GM23338 (cell line): ENCODE data around the gene SLC12A7.

Source experiments
- CREB1 ChIP-seq: fragments of 250-450 bp; sonication (Bioruptor Pico); IDR thresholded peaks from 2 replicates; pipeline ENCODE4 v1.5.0; 2020; ENCODE audit warnings: low read depth, mild to moderate bottlenecking, moderate library complexity
- EZH2 ChIP-seq: fragments of 200-600 bp; sonication (generic); IDR thresholded peaks from one replicate; pipeline ENCODE4 v1.8.0; 2017; ENCODE audit warnings: antibody characterized with exemption, mild to moderate bottlenecking, low read depth; ENCODE audit not compliant: unreplicated experiment
- EZH2phosphoT487 ChIP-seq: fragments of 200-600 bp; sonication (generic); IDR thresholded peaks from one replicate; pipeline ENCODE4 v1.8.1; 2018; ENCODE audit warnings: antibody characterized with exemption; ENCODE audit not compliant: unreplicated experiment
- JUNB ChIP-seq: IDR thresholded peaks from one replicate; pipeline ENCODE4 v1.6.1; 2016; ENCODE audit warnings: antibody characterized with exemption; ENCODE audit not compliant: unreplicated experiment
- NANOG ChIP-seq: IDR thresholded peaks from 2 replicates; pipeline ENCODE4 v1.6.1; 2016; ENCODE audit warnings: antibody characterized with exemption, borderline replicate concordance
- POLR2AphosphoS5 ChIP-seq: IDR thresholded peaks from 2 replicates; pipeline ENCODE4 v1.6.1; 2016; ENCODE audit warnings: antibody characterized with exemption, low read depth
- STAT1 ChIP-seq: IDR thresholded peaks from one replicate; pipeline ENCODE4 v1.6.1; 2016; ENCODE audit warnings: antibody characterized with exemption; ENCODE audit not compliant: unreplicated experiment
- ZNF331 ChIP-seq: fragments of 250-450 bp; sonication (Bioruptor Pico); IDR thresholded peaks from 2 replicates; pipeline ENCODE4 v1.5.0; 2020; ENCODE audit warnings: low read depth, mild to moderate bottlenecking, moderate library complexity
- TF ChIP-seq, protein P1 (sequence below), 2 experiments: fragments of 200-600 bp in 1 of 2; sonication (generic) in 1 of 2; conservative IDR thresholded peaks; 2 replicates each; pipeline versions ENCODE4 v1.5.1 to v1.6.1; 2016 to 2017; ENCODE audit warnings: antibody characterized with exemption in 2 of 2, low read depth in 2 of 2, mild to moderate bottlenecking in 2 of 2, moderate library complexity in 1 of 2
- TF ChIP-seq, protein P2 (sequence below): IDR thresholded peaks from one replicate; pipeline ENCODE4 v1.6.1; 2018; ENCODE audit warnings: antibody characterized with exemption; ENCODE audit not compliant: unreplicated experiment
- TF ChIP-seq, protein P3 (sequence below): IDR thresholded peaks from 2 replicates; pipeline ENCODE4 v1.6.1; 2016; ENCODE audit warnings: antibody characterized with exemption
- TF ChIP-seq, protein P4 (sequence below): fragments of 250-450 bp; sonication (Bioruptor Pico); IDR thresholded peaks from 2 replicates; pipeline ENCODE4 v1.5.0; 2020; ENCODE audit warnings: mild to moderate bottlenecking, moderate library complexity

DNA sequence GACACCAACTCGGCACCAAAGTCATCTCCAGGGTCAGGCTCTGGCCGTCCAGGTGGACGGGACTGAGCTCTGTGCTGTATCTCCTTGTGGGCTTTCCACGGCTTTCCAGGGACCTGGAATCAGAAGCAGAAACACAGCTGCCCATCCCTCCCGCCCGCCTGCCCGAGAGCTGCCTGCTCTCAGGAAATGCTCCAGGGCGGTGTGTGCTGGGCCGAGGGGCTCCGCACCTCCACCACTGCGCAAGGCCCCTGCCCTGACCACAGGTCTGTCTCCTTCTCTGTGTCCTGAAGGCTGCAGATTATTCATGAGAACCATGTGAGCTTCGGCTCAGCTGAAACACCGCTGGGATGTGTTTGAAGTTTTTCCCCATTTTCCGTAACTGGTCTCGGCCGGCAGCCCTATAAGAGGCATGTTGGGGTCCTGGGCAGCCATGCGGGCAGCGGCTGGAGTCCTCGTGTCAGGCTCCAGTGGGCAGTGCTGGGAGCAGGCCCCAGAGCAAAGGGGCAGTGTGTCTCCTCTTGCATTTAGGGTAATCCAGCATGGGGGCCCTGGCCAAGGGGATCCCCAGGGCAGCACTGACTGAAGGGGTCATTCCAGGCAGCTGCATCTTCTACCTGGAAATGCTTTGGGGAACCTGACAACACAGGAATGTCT is 80.4 kb downstream of the SLC12A7 start:
- TF ChIP-seq, protein P1, sequence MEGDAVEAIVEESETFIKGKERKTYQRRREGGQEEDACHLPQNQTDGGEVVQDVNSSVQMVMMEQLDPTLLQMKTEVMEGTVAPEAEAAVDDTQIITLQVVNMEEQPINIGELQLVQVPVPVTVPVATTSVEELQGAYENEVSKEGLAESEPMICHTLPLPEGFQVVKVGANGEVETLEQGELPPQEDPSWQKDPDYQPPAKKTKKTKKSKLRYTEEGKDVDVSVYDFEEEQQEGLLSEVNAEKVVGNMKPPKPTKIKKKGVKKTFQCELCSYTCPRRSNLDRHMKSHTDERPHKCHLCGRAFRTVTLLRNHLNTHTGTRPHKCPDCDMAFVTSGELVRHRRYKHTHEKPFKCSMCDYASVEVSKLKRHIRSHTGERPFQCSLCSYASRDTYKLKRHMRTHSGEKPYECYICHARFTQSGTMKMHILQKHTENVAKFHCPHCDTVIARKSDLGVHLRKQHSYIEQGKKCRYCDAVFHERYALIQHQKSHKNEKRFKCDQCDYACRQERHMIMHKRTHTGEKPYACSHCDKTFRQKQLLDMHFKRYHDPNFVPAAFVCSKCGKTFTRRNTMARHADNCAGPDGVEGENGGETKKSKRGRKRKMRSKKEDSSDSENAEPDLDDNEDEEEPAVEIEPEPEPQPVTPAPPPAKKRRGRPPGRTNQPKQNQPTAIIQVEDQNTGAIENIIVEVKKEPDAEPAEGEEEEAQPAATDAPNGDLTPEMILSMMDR (conservative IDR thresholded peaks at IDR 0.05; ENCODE audit: low read depth in 2 of 2), result no peak
- TF ChIP-seq EZH2 (no peak), NANOG (no peak), EZH2phosphoT487 (no peak), POLR2AphosphoS5 (no peak), CREB1 (CRISPR knock-in tag) (no peak), ZNF331 (CRISPR knock-in tag) (no peak), STAT1 (no peak), JUNB (no peak)
- TF ChIP-seq, protein P2, sequence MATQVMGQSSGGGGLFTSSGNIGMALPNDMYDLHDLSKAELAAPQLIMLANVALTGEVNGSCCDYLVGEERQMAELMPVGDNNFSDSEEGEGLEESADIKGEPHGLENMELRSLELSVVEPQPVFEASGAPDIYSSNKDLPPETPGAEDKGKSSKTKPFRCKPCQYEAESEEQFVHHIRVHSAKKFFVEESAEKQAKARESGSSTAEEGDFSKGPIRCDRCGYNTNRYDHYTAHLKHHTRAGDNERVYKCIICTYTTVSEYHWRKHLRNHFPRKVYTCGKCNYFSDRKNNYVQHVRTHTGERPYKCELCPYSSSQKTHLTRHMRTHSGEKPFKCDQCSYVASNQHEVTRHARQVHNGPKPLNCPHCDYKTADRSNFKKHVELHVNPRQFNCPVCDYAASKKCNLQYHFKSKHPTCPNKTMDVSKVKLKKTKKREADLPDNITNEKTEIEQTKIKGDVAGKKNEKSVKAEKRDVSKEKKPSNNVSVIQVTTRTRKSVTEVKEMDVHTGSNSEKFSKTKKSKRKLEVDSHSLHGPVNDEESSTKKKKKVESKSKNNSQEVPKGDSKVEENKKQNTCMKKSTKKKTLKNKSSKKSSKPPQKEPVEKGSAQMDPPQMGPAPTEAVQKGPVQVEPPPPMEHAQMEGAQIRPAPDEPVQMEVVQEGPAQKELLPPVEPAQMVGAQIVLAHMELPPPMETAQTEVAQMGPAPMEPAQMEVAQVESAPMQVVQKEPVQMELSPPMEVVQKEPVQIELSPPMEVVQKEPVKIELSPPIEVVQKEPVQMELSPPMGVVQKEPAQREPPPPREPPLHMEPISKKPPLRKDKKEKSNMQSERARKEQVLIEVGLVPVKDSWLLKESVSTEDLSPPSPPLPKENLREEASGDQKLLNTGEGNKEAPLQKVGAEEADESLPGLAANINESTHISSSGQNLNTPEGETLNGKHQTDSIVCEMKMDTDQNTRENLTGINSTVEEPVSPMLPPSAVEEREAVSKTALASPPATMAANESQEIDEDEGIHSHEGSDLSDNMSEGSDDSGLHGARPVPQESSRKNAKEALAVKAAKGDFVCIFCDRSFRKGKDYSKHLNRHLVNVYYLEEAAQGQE, result no peak
- TF ChIP-seq, protein P3, sequence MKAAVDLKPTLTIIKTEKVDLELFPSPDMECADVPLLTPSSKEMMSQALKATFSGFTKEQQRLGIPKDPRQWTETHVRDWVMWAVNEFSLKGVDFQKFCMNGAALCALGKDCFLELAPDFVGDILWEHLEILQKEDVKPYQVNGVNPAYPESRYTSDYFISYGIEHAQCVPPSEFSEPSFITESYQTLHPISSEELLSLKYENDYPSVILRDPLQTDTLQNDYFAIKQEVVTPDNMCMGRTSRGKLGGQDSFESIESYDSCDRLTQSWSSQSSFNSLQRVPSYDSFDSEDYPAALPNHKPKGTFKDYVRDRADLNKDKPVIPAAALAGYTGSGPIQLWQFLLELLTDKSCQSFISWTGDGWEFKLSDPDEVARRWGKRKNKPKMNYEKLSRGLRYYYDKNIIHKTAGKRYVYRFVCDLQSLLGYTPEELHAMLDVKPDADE, result no peak
- TF ChIP-seq, protein P4, sequence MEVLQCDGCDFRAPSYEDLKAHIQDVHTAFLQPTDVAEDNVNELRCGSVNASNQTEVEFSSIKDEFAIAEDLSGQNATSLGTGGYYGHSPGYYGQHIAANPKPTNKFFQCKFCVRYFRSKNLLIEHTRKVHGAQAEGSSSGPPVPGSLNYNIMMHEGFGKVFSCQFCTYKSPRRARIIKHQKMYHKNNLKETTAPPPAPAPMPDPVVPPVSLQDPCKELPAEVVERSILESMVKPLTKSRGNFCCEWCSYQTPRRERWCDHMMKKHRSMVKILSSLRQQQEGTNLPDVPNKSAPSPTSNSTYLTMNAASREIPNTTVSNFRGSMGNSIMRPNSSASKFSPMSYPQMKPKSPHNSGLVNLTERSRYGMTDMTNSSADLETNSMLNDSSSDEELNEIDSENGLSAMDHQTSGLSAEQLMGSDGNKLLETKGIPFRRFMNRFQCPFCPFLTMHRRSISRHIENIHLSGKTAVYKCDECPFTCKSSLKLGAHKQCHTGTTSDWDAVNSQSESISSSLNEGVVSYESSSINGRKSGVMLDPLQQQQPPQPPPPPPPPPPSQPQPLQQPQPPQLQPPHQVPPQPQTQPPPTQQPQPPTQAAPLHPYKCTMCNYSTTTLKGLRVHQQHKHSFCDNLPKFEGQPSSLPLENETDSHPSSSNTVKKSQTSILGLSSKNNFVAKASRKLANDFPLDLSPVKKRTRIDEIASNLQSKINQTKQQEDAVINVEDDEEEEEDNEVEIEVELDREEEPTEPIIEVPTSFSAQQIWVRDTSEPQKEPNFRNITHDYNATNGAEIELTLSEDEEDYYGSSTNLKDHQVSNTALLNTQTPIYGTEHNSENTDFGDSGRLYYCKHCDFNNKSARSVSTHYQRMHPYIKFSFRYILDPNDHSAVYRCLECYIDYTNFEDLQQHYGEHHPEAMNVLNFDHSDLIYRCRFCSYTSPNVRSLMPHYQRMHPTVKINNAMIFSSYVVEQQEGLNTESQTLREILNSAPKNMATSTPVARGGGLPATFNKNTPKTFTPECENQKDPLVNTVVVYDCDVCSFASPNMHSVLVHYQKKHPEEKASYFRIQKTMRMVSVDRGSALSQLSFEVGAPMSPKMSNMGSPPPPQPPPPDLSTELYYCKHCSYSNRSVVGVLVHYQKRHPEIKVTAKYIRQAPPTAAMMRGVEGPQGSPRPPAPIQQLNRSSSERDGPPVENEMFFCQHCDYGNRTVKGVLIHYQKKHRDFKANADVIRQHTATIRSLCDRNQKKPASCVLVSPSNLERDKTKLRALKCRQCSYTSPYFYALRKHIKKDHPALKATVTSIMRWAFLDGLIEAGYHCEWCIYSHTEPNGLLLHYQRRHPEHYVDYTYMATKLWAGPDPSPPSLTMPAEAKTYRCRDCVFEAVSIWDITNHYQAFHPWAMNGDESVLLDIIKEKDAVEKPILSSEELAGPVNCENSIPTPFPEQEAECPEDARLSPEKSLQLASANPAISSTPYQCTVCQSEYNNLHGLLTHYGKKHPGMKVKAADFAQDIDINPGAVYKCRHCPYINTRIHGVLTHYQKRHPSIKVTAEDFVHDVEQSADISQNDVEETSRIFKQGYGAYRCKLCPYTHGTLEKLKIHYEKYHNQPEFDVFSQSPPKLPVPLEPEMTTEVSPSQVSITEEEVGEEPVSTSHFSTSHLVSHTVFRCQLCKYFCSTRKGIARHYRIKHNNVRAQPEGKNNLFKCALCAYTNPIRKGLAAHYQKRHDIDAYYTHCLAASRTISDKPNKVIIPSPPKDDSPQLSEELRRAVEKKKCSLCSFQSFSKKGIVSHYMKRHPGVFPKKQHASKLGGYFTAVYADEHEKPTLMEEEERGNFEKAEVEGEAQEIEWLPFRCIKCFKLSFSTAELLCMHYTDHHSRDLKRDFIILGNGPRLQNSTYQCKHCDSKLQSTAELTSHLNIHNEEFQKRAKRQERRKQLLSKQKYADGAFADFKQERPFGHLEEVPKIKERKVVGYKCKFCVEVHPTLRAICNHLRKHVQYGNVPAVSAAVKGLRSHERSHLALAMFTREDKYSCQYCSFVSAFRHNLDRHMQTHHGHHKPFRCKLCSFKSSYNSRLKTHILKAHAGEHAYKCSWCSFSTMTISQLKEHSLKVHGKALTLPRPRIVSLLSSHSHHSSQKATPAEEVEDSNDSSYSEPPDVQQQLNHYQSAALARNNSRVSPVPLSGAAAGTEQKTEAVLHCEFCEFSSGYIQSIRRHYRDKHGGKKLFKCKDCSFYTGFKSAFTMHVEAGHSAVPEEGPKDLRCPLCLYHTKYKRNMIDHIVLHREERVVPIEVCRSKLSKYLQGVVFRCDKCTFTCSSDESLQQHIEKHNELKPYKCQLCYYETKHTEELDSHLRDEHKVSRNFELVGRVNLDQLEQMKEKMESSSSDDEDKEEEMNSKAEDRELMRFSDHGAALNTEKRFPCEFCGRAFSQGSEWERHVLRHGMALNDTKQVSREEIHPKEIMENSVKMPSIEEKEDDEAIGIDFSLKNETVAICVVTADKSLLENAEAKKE (CRISPR knock-in tag), result no peak
